ENCODE results near the gene RPS6KA2.
"Not testable (repeated sequence)": the region's sequence is repeated elsewhere in the genome, so short reads cannot be mapped to it uniquely, and the experiment has no call there.

The RPS6KA2 gene

DNA sequence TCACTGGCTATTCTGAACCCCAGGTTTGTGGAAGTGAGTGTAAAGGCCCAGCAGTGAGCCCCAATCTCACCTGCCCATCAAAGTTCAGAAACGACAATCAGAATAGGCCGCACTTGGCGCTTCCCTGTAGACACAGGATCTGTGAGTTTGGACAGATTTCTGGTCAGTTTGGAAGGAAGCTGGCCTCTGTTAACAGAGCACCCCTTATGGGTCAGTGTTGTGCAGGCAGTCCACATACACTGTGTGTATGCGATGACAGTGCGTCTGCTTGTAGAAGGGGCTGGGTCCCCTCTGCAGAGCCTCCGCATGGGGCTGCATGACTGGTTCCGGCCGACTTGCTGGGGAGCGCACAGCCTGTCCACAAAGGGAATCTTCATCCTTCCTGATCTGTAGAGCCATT is 240.9 kb downstream of the RPS6KA2 start:
- no peak overlapping the region for H3K4me3 ChIP-seq (replicated peaks; ENCODE audit: low read depth, low read length)
- no peak for DNase-seq (ENCODE audit: low read depth)
- TF ChIP-seq, protein P1, sequence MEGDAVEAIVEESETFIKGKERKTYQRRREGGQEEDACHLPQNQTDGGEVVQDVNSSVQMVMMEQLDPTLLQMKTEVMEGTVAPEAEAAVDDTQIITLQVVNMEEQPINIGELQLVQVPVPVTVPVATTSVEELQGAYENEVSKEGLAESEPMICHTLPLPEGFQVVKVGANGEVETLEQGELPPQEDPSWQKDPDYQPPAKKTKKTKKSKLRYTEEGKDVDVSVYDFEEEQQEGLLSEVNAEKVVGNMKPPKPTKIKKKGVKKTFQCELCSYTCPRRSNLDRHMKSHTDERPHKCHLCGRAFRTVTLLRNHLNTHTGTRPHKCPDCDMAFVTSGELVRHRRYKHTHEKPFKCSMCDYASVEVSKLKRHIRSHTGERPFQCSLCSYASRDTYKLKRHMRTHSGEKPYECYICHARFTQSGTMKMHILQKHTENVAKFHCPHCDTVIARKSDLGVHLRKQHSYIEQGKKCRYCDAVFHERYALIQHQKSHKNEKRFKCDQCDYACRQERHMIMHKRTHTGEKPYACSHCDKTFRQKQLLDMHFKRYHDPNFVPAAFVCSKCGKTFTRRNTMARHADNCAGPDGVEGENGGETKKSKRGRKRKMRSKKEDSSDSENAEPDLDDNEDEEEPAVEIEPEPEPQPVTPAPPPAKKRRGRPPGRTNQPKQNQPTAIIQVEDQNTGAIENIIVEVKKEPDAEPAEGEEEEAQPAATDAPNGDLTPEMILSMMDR (IDR thresholded peaks at IDR 0.05; ENCODE audit: low read length, missing control alignments), result no peak

DNA sequence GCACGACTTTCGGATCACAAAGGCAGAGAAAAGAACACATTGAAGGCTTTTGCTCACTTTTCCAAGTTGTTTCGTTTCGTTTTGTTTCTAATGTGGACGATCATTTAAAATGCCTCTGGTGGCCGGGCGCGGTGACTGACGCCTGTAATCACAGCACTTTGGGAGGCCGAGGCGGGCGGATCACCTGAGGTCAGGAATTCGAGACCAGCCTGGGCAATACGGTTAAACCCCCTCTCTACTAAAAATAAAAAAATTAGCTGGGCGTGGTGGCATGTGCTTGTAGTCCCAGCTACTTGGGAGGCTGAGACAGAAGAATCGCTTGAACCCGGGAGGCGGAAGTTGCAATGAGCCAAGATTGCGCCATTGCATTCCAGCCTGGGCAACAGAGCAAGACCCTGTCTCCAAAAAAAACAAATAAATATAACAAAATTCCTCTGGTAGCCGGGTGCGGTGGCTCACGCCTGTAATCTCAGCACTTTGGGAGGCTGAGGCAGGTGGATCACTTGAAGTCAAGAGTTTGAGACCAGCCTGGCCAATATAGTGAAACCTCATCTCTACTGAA is 243.2 kb downstream of the RPS6KA2 start:
- not testable (repeated sequence) for DNase-seq (ENCODE audit: low read depth)
- H3K4me3 ChIP-seq (replicated peaks; ENCODE audit: low read depth, low read length), result peak overlapping the region; percentile 66

DNA sequence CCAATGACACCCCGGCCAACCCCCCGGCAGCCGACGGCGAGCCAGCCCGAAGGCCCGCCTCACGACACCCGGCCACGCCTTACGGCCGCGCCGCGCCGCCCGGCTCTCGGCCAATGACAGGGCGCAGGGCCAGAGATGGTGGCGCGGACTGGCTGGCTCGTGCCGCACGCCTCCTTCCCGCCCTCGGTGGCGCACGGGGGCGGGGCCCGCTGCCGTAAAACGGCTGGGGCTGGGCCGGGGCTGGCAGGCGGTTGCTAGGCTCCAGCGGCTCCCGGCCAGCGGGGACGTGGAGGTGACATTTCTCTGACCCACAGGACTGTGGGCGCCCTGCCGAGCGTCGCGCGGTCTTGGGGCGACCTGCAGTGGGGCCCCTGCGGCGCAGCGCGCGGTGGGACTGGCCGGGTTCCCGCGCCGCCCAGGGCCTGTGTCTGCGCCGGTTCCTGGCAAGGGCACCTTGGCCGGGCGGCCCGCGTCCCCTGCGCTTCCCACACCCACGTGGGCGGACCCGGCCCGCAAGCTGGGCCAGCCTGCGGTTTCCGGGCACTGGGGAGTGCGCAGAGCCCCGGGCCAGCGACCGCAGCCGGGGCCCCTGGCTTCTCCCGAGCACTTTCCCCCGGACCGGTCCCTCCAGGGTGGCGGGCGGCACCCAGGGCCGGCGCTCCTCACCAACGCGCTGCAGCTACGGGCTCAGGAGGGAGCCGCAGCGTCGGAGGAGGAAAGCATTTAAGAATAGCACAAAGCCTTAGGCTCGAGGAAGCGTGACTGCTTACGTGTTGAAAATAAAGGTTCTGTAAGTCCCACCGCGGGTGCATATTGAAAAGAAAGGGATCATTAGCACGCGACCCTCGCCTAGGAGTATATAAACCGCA is 243.9 kb downstream of the RPS6KA2 start, which contains the start of gene MPC1:
TSS of gene MPC1 (minus strand) at position 8 of the 869 bp plus-strand sequence. CDS start 64 bp downstream, outside the sequence.
- peak within 1 kb of the TSS; percentile 78 for H3K4me3 ChIP-seq (replicated peaks; ENCODE audit: low read depth, low read length)
- TF ChIP-seq, protein P1 (IDR thresholded peaks at IDR 0.05; ENCODE audit: low read length, missing control alignments), result no peak
- peak; percentile 96 for DNase-seq (ENCODE audit: low read depth)

DNA sequence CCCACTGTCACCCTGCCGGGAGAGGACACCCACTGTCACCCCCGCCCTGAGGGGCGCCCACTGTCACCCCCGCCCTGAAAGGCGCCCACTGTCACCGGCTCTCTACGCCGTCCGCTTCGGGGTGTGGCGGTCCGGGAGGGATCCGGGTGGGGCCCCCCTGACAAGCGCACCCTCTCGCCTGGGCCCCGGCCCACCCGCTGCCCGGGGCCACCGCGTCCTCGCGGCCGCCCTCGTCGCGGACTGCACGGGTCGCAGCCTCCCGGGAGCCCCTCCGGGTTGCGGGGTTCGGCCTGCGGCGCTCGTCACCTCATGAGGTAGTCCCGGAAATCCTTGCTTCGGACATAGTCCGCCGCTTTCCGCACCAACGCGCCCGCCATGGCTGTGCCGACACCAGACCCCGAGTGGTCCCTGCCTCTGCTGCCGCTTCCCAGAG is 244.5 kb downstream of the RPS6KA2 start:
- TF ChIP-seq, protein P1 (IDR thresholded peaks at IDR 0.05; ENCODE audit: low read length, missing control alignments), result no peak
- no peak for DNase-seq (ENCODE audit: low read depth)
- peak overlapping the region; percentile 78 for H3K4me3 ChIP-seq (replicated peaks; ENCODE audit: low read depth, low read length)

DNA sequence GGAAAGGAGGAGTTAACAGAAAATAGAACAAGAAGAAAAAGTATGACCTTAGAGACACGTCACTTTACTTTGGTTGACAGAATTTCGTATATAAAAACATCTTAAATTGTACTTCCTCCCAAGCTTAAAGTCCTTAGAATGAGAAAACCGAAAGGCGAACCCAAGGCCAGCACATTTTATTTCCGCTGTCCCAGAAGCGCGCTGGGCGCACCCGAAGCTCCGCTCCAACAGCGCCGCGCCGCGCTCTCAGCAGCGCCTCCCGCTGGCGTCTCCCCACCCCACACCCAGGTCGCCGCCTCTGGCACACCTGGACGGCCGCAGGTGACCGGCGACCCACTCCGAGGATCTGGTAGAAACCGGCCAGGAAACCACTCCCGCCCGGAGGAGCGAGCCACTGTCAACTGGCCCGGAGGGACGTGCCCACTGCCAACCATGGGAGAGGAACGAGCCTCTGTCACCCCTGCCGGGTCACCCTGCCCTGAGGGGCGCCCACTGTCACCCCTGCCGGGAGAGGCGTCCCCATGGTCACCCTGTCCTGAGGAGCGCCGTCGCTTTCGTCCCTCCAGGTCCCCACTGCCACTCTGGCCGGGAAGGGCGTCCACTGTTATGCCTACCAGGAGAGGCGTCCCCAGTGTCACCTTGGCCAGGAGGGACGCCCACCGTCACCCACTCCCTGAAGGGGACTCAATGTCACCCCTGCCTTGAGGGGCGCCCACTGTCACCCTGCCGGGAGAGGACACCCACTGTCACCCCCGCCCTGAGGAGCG is 245.1 kb downstream of the RPS6KA2 start:
- TF ChIP-seq, protein P1 (IDR thresholded peaks at IDR 0.05; ENCODE audit: low read length, missing control alignments), result peak; percentile 52
- peak overlapping the region; percentile 78 for H3K4me3 ChIP-seq (replicated peaks; ENCODE audit: low read depth, low read length)
- DNase-seq (ENCODE audit: low read depth), result peak; percentile 52

DNA sequence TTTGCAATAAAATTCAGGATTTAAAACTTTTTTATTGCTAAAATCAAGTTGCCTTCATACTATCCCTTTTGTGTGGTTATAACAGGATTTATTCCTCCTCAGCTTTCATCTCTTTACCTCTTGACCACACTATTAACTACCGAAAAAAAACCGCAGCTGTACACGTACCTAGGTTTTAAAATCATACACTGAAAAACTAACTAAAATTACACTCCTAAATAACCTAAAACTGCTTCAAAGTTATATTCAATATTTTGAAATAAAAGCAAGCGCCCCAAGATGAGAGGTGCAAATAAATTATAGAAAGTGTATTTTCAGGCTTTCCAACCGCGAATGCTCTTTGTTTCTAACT is 245.7 kb downstream of the RPS6KA2 start:
- TF ChIP-seq, protein P1 (IDR thresholded peaks at IDR 0.05; ENCODE audit: low read length, missing control alignments), result no peak
- no peak for DNase-seq (ENCODE audit: low read depth)
- H3K4me3 ChIP-seq (replicated peaks; ENCODE audit: low read depth, low read length), result peak overlapping the region; percentile 78

DNA sequence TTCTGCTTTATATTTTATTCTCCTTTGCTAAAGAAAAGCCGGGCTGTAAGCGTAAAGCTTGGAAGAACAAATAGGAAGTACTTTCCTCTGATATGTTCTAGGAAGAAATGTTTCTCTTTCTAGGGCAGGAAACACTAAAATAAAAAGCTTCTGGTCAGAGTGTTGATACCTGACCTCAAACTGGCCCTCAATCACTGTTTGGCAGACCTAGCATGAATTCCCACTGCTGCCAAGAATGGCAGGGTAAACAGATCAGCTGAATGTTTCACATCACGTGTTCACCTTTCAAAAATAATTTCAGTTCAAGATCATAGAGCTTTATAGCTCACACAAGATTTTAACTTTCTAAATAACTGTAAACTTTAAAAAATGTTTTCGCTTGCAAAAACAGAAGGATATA is 247.3 kb downstream of the RPS6KA2 start:
- H3K4me3 ChIP-seq (replicated peaks; ENCODE audit: low read depth, low read length), result no peak overlapping the region
- DNase-seq (ENCODE audit: low read depth), result no peak
- TF ChIP-seq, protein P1 (IDR thresholded peaks at IDR 0.05; ENCODE audit: low read length, missing control alignments), result no peak
